NCI-H524 (cell line): ENCODE results near the gene MTM1.

ENCODE experiments used
- DNase-seq, 2 experiments: peaks; one replicate each; lab custom pipeline; 2025; lab: John Stamatoyannopoulos, UW

The MTM1 gene

DNA sequence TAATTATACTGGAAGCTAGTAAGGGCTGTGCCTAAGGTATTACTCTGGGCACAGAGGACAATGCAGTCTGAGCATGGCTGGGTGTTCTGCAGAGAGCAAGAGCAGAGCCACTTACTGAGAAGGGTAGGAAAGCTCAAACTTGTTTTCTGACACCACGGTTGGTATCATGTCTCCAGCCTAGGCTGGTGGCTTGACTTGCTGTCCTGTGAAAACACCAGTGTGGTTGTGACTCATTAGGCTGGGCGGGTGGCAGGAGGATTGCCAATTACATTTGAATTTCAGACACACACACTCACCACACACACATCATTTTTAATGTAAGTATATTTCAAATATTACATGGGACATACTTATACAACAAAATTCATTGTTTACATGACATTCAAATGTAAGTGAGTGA lies 19.7 kb upstream of the MTM1 start:
- DNase-seq = no peak

- no peak for DNase-seq
Observed at GRCh38 chrX:150551963-150552362, 16.5 kb upstream of the MTM1 start.

DNA sequence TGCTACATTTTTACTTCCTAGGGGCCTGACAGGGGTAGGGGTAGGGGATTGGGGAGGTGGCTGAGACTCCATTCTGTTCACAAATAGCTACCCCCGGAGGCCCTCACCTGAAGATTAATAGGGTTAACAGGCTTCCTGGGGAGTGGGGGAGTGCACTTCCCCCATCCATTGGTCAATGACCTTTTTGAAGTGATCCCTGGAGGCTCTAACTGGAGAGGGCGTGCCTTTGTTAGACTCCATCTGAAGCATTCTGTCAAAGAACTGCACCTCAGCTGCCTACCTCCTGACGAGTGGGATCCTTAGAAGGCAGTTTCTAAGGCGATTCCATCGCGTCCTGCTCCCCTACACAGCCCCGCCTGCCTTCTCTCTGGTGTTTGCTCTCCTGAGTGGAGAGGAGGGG lies 10.0 kb upstream of the MTM1 start:
- DNase-seq = no peak

DNA sequence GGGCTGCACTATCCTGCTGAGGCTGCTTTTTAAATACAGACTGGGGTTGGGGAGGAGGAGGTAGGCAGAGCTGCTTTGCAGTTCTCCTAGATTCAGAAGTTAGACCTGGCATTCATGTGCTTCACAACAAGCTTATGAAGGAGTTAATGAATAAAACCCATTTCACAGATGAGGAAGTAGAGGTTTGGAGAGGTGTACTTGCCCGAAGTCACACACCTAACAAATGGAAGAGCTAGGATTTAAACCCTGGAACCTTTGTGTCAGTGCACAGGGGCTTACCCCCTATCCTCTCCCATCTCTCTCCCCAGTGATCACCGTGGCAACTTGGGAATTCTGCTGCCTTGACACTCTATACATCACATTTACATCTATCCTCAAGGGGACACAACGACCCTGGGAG lies 3.6 kb upstream of the MTM1 start:
- no peak for DNase-seq

DNA sequence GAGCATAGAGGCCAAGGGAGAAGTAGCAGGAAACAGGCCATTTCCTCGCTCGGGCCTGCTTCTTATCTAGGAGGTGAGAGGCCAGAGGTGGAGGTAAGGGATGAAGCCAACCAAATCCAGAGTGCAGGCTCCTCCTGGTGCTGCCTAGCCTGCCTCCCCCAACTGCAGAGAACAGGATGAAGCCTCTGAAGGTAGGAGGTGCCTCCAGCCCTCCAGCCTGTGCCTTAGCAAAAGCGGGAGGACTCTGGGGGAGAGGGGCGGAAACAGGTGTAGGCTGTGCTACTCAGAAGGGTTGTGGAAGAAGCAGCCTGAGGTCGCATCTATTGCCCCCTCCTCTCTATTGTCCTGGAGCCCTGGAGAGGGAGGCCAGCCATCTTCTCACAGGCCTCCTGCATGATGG lies 2.9 kb upstream of the MTM1 start:
- no peak for DNase-seq

- DNase-seq = no peak
Observed at GRCh38 chrX:150566734-150567182, 1.7 kb upstream of the MTM1 start.

DNA sequence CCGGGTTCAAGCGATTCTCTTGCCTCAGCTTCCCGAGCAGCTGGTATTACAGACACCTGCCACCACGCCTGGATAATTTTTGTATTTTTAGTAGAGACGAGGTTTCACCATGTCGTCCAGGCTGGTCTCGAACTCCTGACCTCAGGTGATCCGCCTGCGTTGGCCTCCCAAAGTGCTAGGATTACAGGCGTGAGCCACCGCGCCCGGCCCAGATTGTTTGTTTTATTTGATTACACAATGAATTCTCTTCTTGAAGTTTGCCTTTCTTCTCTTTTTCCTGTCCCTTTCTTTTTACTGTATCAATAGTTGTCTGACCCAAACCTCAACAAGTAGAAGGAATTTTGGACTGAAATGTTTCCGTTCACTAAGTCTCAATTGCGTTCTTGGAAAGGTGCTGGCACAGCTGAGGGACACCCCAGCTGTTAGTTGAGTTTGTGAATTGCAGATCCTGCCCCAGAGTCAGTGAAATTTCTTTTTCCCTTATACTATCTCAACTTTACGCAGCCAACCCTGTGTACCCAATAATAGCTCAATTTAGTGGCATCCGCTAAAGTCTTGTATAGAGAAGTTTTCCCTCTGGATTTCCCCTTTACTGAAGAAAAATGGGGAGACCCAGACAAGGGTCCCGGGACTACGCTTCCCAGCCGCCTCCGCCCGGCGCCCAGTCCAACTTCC lies 639 bp upstream of the MTM1 start:
- no peak for DNase-seq

DNA sequence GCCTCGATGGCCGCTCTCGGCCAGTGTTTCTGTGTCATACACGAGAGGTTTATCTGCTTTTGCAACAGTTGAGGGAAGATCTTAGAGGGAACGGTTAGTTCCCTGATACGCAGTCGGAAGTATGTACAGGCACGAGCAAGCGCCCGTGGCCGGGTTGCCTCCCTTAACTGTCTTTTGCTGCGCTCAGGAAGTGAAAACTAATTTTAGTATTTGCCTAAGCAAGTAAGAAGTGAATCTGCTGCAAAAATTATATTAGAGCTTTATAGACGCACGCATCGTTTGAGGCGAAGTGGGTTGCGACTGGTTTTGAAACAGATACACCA lies 695 bp downstream of the MTM1 start:
- peak in 1 of 2 experiments; percentile 34 for DNase-seq

DNA sequence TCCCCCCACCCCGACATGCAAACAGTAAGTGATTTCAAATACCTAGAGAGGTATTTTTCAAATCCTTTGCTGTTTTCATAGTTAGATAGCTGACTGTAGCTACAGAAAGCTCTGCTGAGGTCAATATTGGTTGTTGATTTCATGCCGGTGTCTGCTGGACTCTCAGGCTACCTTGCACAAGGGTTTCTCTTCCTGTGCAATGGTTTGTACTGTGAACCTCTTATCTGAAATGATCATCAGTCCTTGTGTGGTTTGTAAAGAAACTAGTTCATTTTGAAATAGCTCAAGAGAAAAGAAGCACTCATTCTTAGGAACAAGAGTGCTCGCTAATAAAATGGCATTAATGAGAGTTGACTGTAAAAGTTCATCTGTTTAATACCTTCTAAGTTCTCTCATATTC lies 2.1 kb downstream of the MTM1 start:
- DNase-seq = no peak

- DNase-seq = no peak
Observed at GRCh38 chrX:150572206-150572605, 3.8 kb downstream of the MTM1 start.

DNA sequence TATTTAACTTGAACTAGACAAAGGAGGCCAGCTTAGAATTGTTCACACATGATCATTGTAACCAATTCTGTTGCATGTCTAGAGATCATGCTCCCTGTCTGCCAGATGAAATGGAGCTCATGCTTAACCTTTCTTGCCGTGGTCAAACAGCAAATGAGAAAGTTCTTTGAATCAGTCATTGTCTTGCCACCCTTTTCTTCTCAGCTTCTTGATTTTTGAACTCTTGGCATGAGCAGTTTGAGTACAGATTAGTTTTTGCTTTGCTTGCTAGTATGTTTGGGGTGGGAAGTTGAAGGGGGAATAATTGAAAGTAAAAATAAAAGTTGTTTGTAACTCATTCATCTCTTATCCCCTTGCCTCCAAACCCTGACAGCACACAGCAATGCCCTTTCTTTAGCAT lies 4.7 kb downstream of the MTM1 start:
- no peak for DNase-seq

DNA sequence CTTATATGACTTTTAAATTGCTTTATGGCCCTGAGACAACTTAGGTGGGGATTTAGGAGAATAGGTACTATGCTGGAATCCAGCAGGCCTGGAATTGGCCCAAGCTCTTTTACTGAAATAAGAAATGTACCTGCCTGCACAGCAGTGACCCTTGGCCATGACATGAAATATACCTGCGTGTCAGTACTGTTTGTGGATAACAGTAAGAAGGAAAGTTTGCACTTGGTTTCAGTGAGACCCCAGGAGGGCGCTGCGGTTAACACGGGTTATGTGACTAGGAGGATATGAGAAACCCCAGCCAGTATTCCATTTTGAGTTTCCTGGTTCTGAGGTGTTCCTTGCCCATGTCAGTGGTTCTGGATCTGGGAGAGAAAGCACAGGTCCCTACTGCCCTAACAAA lies 5.3 kb downstream of the MTM1 start:
- no peak for DNase-seq

GRCh38 chrX:150574559-150575418 lies 6.4 kb downstream of the MTM1 start:
- DNase-seq = no peak

GRCh38 chrX:150575419-150575814 lies 7.0 kb downstream of the MTM1 start:
- no peak for DNase-seq

GRCh38 chrX:150577174-150577573 lies 8.8 kb downstream of the MTM1 start:
- no peak for DNase-seq

DNA sequence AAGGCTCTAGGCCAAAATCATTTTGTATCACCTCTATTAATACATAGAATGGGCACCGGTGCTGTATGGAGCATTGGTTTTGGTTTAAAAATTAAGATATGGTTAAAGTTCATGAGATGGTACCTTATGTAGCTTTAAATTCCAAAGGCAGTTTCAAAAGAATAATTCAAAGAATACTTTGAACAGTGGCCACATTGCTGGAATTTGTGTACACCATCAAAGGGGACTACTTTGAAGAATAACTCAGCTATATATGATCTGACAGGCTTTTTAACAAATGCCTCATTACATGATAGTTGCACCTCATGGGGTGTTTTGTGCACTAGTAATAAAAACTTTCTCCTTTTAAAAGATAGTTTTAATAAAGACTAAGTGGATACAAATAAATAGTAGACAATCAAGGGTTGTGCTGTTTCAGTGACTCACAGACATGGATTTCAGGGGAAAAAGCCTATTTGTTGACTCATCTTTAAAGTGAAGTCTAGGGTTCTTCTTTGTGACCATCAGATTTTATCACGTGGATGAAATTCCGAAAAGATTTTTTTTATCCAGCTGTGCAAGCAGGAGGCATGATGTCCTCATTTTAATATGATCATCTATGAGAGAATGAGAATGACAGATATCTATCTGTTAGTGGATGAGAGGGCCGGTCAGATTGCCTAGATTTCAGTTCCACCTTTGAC lies 12.8 kb downstream of the MTM1 start:
- DNase-seq = no peak

- no peak for DNase-seq
Observed at GRCh38 chrX:150582338-150582948, 14.0 kb downstream of the MTM1 start.

DNA sequence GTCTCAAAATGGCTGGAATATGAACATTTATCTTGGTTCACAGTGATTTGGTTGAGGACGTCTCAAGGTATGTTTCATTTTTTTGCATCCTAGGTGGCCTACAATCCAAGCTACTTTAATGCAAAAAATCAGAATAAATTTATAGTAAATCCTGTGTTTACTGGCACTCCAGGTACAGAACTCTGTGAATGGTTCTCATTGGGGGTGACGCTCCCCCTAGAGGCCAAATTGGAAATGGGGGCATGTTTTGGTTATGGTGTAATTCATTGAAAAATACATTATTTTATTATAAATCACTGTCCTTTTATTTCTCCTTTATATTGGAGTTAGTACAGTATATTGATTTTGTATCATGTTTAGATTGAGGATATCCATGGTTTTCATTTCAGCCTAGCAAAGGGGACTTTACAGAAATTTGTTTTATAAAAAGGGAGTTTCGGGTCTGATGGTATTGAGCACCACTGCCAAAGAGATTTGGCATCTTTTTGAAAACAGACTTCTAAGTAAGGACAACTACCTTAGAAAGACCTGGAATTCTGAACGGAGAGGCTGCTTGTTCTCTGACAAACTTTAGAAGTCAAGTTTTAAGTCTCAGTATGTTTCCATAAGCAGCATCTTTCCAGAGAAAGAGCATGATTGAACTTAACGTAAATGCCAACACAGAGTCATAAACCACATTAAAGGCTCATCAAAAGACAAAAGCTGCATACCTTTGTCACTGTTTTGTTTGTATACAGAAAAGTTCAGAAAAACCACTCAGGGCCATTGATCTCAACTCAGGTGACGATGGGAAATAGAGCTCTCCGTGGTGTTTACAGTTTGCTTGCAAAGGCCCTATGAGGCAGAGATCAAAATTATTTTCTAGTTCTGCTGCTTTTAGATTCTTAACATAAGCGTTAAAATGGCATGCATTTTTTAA lies 19.4 kb downstream of the MTM1 start:
- DNase-seq = peak in 1 of 2 experiments; percentile 20

- DNase-seq = no peak
Observed at GRCh38 chrX:150594584-150594983, 26.2 kb downstream of the MTM1 start.

DNA sequence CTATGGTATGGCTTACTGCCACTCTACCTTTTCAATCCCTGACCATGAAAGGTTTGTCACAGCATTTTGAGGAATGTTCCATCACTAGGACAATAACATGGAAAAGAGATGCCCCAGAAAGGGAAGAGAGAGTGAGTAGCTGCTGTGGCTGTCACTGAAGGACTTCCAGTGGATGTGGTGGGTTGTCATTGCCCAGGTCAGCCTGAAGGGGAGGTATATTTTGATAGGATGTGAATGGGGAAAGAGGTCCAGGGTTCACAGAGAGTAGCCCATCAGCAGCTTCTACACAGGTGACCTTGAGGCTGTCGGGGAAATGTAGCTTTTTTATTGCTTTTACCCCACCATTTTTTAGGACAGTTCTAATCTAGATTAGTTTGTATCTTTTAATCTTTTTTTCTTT lies 30.8 kb downstream of the MTM1 start:
- DNase-seq = no peak

DNA sequence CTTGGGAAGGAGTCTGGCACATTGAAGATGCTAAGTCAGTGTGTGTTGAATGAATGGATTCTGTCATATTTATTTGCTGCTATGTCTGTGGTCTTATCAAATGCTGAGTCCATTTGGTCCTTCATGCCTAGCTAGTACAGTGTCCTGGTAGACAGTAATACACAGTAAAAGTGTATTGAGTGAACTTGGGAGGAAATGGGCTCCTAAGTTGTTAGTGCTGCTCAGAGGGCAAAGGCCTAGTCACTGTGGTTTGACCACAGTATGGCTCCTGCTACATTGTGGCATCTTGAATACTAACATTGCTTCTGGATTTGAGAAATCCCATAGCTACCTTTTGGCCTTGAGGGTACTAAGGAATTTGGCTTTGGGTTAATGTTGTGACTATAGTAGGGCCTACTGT lies 33.9 kb downstream of the MTM1 start:
- DNase-seq = no peak

GRCh38 chrX:150602743-150603142 lies 34.3 kb downstream of the MTM1 start:
- DNase-seq = no peak
